H1 (cell line): ENCODE data around the gene CCNT2. TPM values are rescaled to one million over a fixed set of nuclear protein-coding genes. Genes with fewer than 3 reads are reported as not detected.

Experiments
- CTCF ChIA-PET: fragments of 300-600 bp; sonication (Branson Sonifier 250); formaldehyde crosslinking; loops from one replicate; lab custom pipeline; 2021; ENCODE audit not compliant: partially characterized antibody; lab: Charles Lee
- POLR2A ChIA-PET: fragments of 300-600 bp; sonication (Branson Sonifier 250); formaldehyde crosslinking; loops from one replicate; lab custom pipeline; 2021; ENCODE audit warnings: inconsistent platforms; ENCODE audit not compliant: partially characterized antibody; lab: Charles Lee
- DNase-seq, 2 experiments: peaks; one replicate each; pipeline versions ENCODE4 v3.0.0 to v3.0.0-alpha.2; 2010 to 2022; ENCODE audit warnings: low spot score in 2 of 2, low read depth in 1 of 2, mixed read lengths in 1 of 2
- FAIRE-seq: peaks from 2 replicates; lab custom pipeline; 2011; peaks lifted over from hg19 to GRCh38; lab: Jason Lieb, UNC
- H2AFZ ChIP-seq: 2 replicates; pipeline ENCODE4 v1.8.1; 2012; ENCODE audit warnings: low read length, inconsistent platforms
- H2AK5ac ChIP-seq: 2 replicates; pipeline ENCODE4 v1.6.1; 2013; ENCODE audit warnings: low read depth, low read length
- H2BK120ac ChIP-seq: replicated peaks from 2 replicates; pipeline ENCODE3; 2013; ENCODE audit warnings: low read depth, low read length, inconsistent platforms
- H2BK12ac ChIP-seq: 2 replicates; pipeline ENCODE4 v1.6.1; 2013; ENCODE audit warnings: low read depth, low read length
- H2BK15ac ChIP-seq: 2 replicates; pipeline ENCODE4 v1.6.1; 2013; ENCODE audit warnings: low read length
- H2BK20ac ChIP-seq: 2 replicates; pipeline ENCODE4 v1.6.1; 2013; ENCODE audit warnings: low read length
- H2BK5ac ChIP-seq: 2 replicates; pipeline ENCODE4 v1.6.1; 2013; ENCODE audit warnings: low read depth, low read length
- H3K14ac ChIP-seq: 2 replicates; pipeline ENCODE4 v1.6.1; 2013; ENCODE audit warnings: inconsistent platforms; ENCODE audit not compliant: insufficient read length
- H3K18ac ChIP-seq: 2 replicates; pipeline ENCODE4 v1.6.1; 2013; ENCODE audit warnings: low read length; ENCODE audit errors: extremely low read depth
- H3K23ac ChIP-seq: 2 replicates; pipeline ENCODE4 v1.6.1; 2013; ENCODE audit warnings: inconsistent platforms; ENCODE audit not compliant: insufficient read length
- H3K23me2 ChIP-seq: 2 replicates; pipeline ENCODE4 v1.6.1; 2013; ENCODE audit warnings: low read depth, low read length
- H3K27ac ChIP-seq: 2 replicates; pipeline ENCODE4 v1.6.1; 2011; ENCODE audit warnings: low read depth, low read length, inconsistent platforms
- H3K27me3 ChIP-seq, 4 experiments: replicated peaks in 1 of 4; 1 replicate in 1 of 4; 2 replicates in 3 of 4; pipeline versions ENCODE4 v1.6.1 to v1.8.1; 2011 to 2013; ENCODE audit warnings: low read length in 3 of 4, mild to moderate bottlenecking in 3 of 4, inconsistent platforms in 2 of 4, mixed read lengths in 2 of 4, moderate library complexity in 1 of 4; ENCODE audit not compliant: control insufficient read depth in 3 of 4, insufficient read depth in 3 of 4; ENCODE audit errors: extremely low read depth in 1 of 4
- H3K36me3 ChIP-seq, 4 experiments: 2 replicates each; pipeline versions ENCODE4 v1.6.1 to v1.8.1; 2011 to 2013; ENCODE audit warnings: mild to moderate bottlenecking in 4 of 4, low read length in 3 of 4, moderate library complexity in 2 of 4, control low read depth in 1 of 4, inconsistent platforms in 1 of 4; ENCODE audit not compliant: insufficient read depth in 4 of 4, control insufficient read depth in 2 of 4
- H3K4ac ChIP-seq: replicated peaks from 2 replicates; pipeline ENCODE3; 2013; ENCODE audit warnings: low read length, low read depth, mixed read lengths, inconsistent platforms; ENCODE audit not compliant: insufficient read length
- H3K4me1 ChIP-seq, 4 experiments: replicated peaks in 1 of 4; 1 replicate in 1 of 4; 2 replicates in 3 of 4; pipeline versions ENCODE4 v1.6.1 to v1.8.1; 2011 to 2013; ENCODE audit warnings: low read length in 3 of 4, inconsistent platforms in 2 of 4, mixed read lengths in 1 of 4; ENCODE audit not compliant: insufficient read depth in 4 of 4, control insufficient read depth in 3 of 4
- H3K4me2 ChIP-seq, 2 experiments: 2 replicates each; pipeline versions ENCODE4 v1.6.1 to v1.8.1; 2011 to 2013; ENCODE audit warnings: low read depth in 2 of 2, low read length in 2 of 2, control low read depth in 1 of 2, inconsistent platforms in 1 of 2, mild to moderate bottlenecking in 1 of 2; ENCODE audit not compliant: insufficient read depth in 1 of 2
- H3K4me3 ChIP-seq, 4 experiments: fragments of 200-600, 300-600 bp in 1 of 4; sonication (generic), shearing (Covaris generic), sonication (Bioruptor Twin) in 1 of 4; 2 replicates each; pipeline versions ENCODE4 v1.5.1 to v1.8.1; 2011 to 2016; ENCODE audit warnings: low read length in 4 of 4, low read depth in 3 of 4, control low read depth in 2 of 4, inconsistent platforms in 2 of 4, mild to moderate bottlenecking in 2 of 4, mixed read lengths in 1 of 4, moderate library complexity in 1 of 4; ENCODE audit not compliant: insufficient read depth in 2 of 4; ENCODE audit errors: extremely low read depth in 1 of 4
- H3K56ac ChIP-seq: replicated peaks from 2 replicates; pipeline ENCODE3; 2013; ENCODE audit warnings: low read depth, mild to moderate bottlenecking, mixed read lengths, low read length, inconsistent platforms; ENCODE audit not compliant: insufficient read length
- H3K79me1 ChIP-seq: 2 replicates; pipeline ENCODE4 v1.6.1; 2013; ENCODE audit warnings: low read depth, low read length, control low read depth
- H3K79me2 ChIP-seq, 2 experiments: 2 replicates each; pipeline versions ENCODE4 v1.6.1 to v1.8.1; 2012 to 2013; ENCODE audit warnings: low read length in 2 of 2, mild to moderate bottlenecking in 2 of 2, inconsistent platforms in 1 of 2; ENCODE audit not compliant: insufficient read depth in 2 of 2, control insufficient read depth in 1 of 2
- H3K9ac ChIP-seq, 4 experiments: replicated peaks in 1 of 4; 1 replicate in 1 of 4; 2 replicates in 3 of 4; pipeline versions ENCODE4 v1.6.1 to v1.8.1; 2011 to 2013; ENCODE audit warnings: low read depth in 3 of 4, low read length in 3 of 4, control low read depth in 2 of 4, mild to moderate bottlenecking in 2 of 4, moderate library complexity in 2 of 4, inconsistent platforms in 1 of 4; ENCODE audit errors: extremely low read depth in 1 of 4
- H3K9me3 ChIP-seq, 2 experiments: 2 replicates each; pipeline versions ENCODE4 v1.6.1 to v1.8.1; 2012 to 2013; ENCODE audit warnings: mild to moderate bottlenecking in 2 of 2, moderate library complexity in 2 of 2, control low read depth in 1 of 2, inconsistent platforms in 1 of 2, low read depth in 1 of 2, low read length in 1 of 2, mixed read lengths in 1 of 2; ENCODE audit not compliant: insufficient read depth in 2 of 2
- H4K20me1 ChIP-seq, 2 experiments: replicated peaks in 1 of 2; 2 replicates each; pipeline versions ENCODE3 to v1.8.1; 2011 to 2013; ENCODE audit warnings: inconsistent platforms in 2 of 2, low read length in 2 of 2, mild to moderate bottlenecking in 1 of 2; ENCODE audit not compliant: insufficient read depth in 2 of 2, control insufficient read depth in 1 of 2
- H4K5ac ChIP-seq: 2 replicates; pipeline ENCODE4 v1.6.1; 2013; ENCODE audit warnings: low read length, low read depth, mixed read lengths, inconsistent platforms; ENCODE audit not compliant: insufficient read length
- H4K8ac ChIP-seq: 2 replicates; pipeline ENCODE4 v1.8.0; 2013; ENCODE audit warnings: mild to moderate bottlenecking, moderate library complexity, low read length, inconsistent platforms; ENCODE audit not compliant: insufficient read depth; ENCODE audit errors: extremely low read depth
- H4K91ac ChIP-seq: replicated peaks from 2 replicates; pipeline ENCODE3; 2013; ENCODE audit warnings: low read length, mixed read lengths, inconsistent platforms; ENCODE audit not compliant: insufficient read length
- BRCA1 ChIP-seq: IDR thresholded peaks from 2 replicates; pipeline ENCODE4 v1.6.1; 2012; ENCODE audit warnings: low read depth, low read length, improper control_type of control experiment
- CTCF ChIP-seq, 3 experiments: IDR thresholded peaks; 1 replicate in 2 of 3; 2 replicates in 1 of 3; pipeline versions ENCODE4 v1.5.1 to v1.6.1; 2011; ENCODE audit warnings: low read length in 3 of 3, mild to moderate bottlenecking in 3 of 3, inconsistent platforms in 2 of 3, low read depth in 1 of 3, moderate library complexity in 1 of 3; ENCODE audit not compliant: insufficient read depth in 1 of 3; ENCODE audit errors: control extremely low read depth in 1 of 3
- E2F6 ChIP-seq: IDR thresholded peaks from 2 replicates; pipeline ENCODE4 v1.6.1; 2012; ENCODE audit warnings: inconsistent platforms
- GTF2F1 ChIP-seq: IDR thresholded peaks from 2 replicates; pipeline ENCODE4 v1.6.1; 2012; ENCODE audit warnings: low read depth, low read length, improper control_type of control experiment, borderline replicate concordance
- POLR2A ChIP-seq, 2 experiments: IDR thresholded peaks; 1 replicate in 1 of 2; 2 replicates in 1 of 2; pipeline ENCODE4 v1.6.1; 2011; ENCODE audit warnings: low read depth in 2 of 2, low read length in 2 of 2, mild to moderate bottlenecking in 2 of 2; ENCODE audit errors: control extremely low read depth in 1 of 2
- RAD21 ChIP-seq, 2 experiments: IDR thresholded peaks in 1 of 2; conservative IDR thresholded peaks in 1 of 2; 2 replicates each; pipeline ENCODE4 v1.6.1; 2011; ENCODE audit warnings: low read depth in 2 of 2, low read length in 2 of 2, improper control_type of control experiment in 1 of 2, inconsistent platforms in 1 of 2, mild to moderate bottlenecking in 1 of 2, moderate library complexity in 1 of 2
- WGBS, 2 experiments: shearing (Covaris generic) in 1 of 2; methylation state at CpG; one replicate each; pipeline versions ENCODE4 v1.1.6 to v1.1.7; 2013 to 2015; ENCODE audit warnings: low lambda C conversion rate in 2 of 2, mixed read lengths in 2 of 2, inconsistent platforms in 1 of 2, low coverage in 1 of 2, missing lambda C conversion rate in 1 of 2; ENCODE audit not compliant: insufficient replicate concordance in 2 of 2, insufficient coverage in 1 of 2, insufficient read length in 1 of 2; ENCODE audit errors: extremely low coverage in 1 of 2, missing lambda C conversion rate in 1 of 2; 5-methylcytosine and 5-hydroxymethylcytosine counted together
- polyA plus RNA-seq, 7 experiments: library from polyadenylated mRNA; depleted of rRNA in 3 of 7; stranded (reverse) in 5 of 7; unstranded in 2 of 7; fragments of >200 nt in 5 of 7; fragments of 200-250 nt in 2 of 7; gene quantifications; 1 replicate in 5 of 7; 2 replicates in 1 of 7; 4 replicates in 1 of 7; pipeline versions ENCODE4 v1.2.1 to v1.2.3, GENCODE V29; 2011 to 2013; ENCODE audit warnings: missing spikeins in 2 of 7, mixed read lengths in 2 of 7
- total RNA-seq: library from RNA; stranded (reverse); fragmentation: NEBNext Ultra II Directional; extraction: Animal tissue kit (Norgen Biotek cat#: 25700); gene quantifications from 2 replicates; pipeline ENCODE4 v1.2.1, GENCODE V29; 2021
- TF ChIP-seq, protein P1 (sequence below): IDR thresholded peaks from 2 replicates; pipeline ENCODE4 v1.6.1; 2012; ENCODE audit warnings: inconsistent platforms

Gene CCNT2
- total and polyA plus RNA-seq, 2 of the 8 experiments (the other 6 are each of a cell fraction or from before 2014, with no cell fraction given), result 13.0 to 39.7 TPM

DNA sequence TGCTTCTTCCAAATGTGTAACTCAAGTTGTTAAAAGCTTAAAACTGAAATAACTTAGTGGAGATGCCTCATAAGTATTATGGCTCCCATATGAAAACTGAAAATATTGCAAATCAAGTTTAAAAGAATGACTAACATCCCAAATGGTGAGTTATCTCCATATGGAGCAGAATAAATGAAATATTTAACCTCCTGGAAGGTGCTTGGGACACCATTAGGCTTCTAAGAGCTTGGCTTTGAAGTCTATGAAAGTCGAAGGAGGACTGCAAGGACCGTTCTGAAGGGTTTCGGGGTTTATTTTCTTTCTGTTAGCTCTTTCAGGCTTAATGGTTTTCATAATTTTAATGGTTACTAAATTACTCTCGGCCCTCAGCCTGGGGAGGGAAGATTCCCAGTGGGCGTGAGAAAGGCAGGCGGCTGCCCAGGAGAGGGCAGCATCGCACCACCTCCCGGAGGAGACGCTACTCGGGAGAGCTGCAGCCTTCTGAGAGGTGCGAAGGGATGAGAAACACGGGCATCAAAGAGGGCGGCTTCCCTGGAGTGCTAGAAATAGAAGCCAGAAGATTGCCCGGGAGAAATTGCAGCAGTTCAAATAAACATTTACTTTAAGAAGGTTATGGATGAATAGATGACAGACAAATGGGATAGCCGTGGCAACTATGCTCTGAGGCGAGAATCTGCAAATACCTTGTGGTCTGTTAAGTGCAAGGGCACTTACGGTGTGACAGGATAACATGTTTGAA is 85.6 kb downstream of the CCNT2 start:
- H2BK15ac ChIP-seq, result no peak overlapping the region
- no peak overlapping the region for H3K18ac ChIP-seq
- H3K23me2 ChIP-seq, result no peaks in the 10 kb centered on the region
- no peak overlapping the region for H2BK5ac ChIP-seq
- no peak overlapping the region for H3K4me2 ChIP-seq
- H4K5ac ChIP-seq, result no peak overlapping the region
- no peak overlapping the region for H3K56ac ChIP-seq
- H3K9ac ChIP-seq, result no peak overlapping the region
- H3K27me3 ChIP-seq, result peaks cover 0 to 4% (median 0%) of the 10 kb centered on the region in 4 experiments; a peak in 2 of 7 replicates
- peak; percentile 50 to 85 for DNase-seq
- FAIRE-seq, result peak; percentile 79
- no peak overlapping the region for H3K23ac ChIP-seq
- no peak overlapping the region for H3K4ac ChIP-seq
- ChIA-PET CTCF (interaction anchor here (0.7 to 4.3 kb wide), 38 partner anchors 9 to 793 kb away, joined by 3 to 26 read pairs (median 4); no protein-coding TSS in a partner anchor), POLR2A (no interaction called here)
- no peak overlapping the region for H4K91ac ChIP-seq
- H3K9me3 ChIP-seq, result no peaks in the 10 kb centered on the region
- H2BK12ac ChIP-seq, result no peak overlapping the region
- no peak overlapping the region for H2AK5ac ChIP-seq
- no peak overlapping the region for H3K27ac ChIP-seq
- H3K4me1 ChIP-seq, result peaks cover 0 to 4% (median under 1%) of the 10 kb centered on the region in 4 experiments; a peak in 1 of 7 replicates
- H3K36me3 ChIP-seq, result no peaks in the 10 kb centered on the region
- H2BK20ac ChIP-seq, result no peak overlapping the region
- 27% methylated on average over 17 of the region's 17 CpGs; no CpG with 5 or more reads in 1 of the 2 experiments for WGBS, 2 experiments
- TF ChIP-seq, protein P1, sequence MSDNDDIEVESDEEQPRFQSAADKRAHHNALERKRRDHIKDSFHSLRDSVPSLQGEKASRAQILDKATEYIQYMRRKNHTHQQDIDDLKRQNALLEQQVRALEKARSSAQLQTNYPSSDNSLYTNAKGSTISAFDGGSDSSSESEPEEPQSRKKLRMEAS, result peak; percentile 54; the same call in 1 of the 2 replicates
- peak; percentile 65; the same call in 1 of the 2 replicates for TF ChIP-seq E2F6
- TF ChIP-seq CTCF (IDR thresholded peaks at IDR 0.05; ENCODE audit: control extremely low read depth in 1 of 3, insufficient read depth in 1 of 3, low read depth in 1 of 3, low read length in 3 of 3), result peak; percentile 85 to 92 (median 92)
- TF ChIP-seq RAD21 (IDR thresholded peaks at IDR 0.05 in 1 of 2, conservative IDR thresholded peaks at IDR 0.05 in 1 of 2; ENCODE audit: low read depth in 2 of 2, low read length in 2 of 2), result peak; percentile 97 to 98
- 0 out of 2 replicates have a peak, but pooled peaks have one; percentile 34 for TF ChIP-seq BRCA1
- no peak for TF ChIP-seq GTF2F1
- TF ChIP-seq POLR2A (IDR thresholded peaks at IDR 0.05; ENCODE audit: control extremely low read depth in 1 of 2, low read depth in 2 of 2, low read length in 2 of 2), result no peak
- no peaks in the 10 kb centered on the region for H3K79me2 ChIP-seq
- H4K8ac ChIP-seq, result no peak overlapping the region
- H2BK120ac ChIP-seq, result no peak overlapping the region
- no peaks in the 10 kb centered on the region for H4K20me1 ChIP-seq
- H3K4me3 ChIP-seq, result no peak overlapping the region
- H3K79me1 ChIP-seq, result no peaks in the 10 kb centered on the region
- H2AFZ ChIP-seq, result peak overlapping the region; percentile 65
- no peak overlapping the region for H3K14ac ChIP-seq
